Endothelial cell of umbilical vein (primary cell): ENCODE measurements around the gene PNPLA7. TPM values are rescaled to one million over a fixed set of nuclear protein-coding genes. Genes with fewer than 3 reads are reported as not detected.

Source experiments
- BruUV-seq: library from RNA; stranded (reverse); fragments of 400-500 nt; replicated peaks from 2 replicates; lab custom pipeline; 2021; lab: Mats Ljungman, UMichigan
- CTCF ChIA-PET: fragments of 300-600, 350-600 bp; sonication (Branson Sonifier 250); formaldehyde crosslinking; loops from one replicate; lab custom pipeline; 2021; ENCODE audit warnings: antibody characterized with exemption, inconsistent platforms; lab: Charles Lee
- POLR2A ChIA-PET: fragments of 300-600, 350-600 bp; sonication (Branson Sonifier 250); formaldehyde crosslinking; loops from one replicate; lab custom pipeline; 2021; ENCODE audit warnings: antibody characterized with exemption, inconsistent platforms; lab: Charles Lee
- DNase-seq: peaks from one replicate; pipeline ENCODE4 v3.0.0-alpha.2; 2011; ENCODE audit warnings: low read depth, low spot score
- FAIRE-seq: peaks from 2 replicates; lab custom pipeline; 2011; peaks lifted over from hg19 to GRCh38; lab: Jason Lieb, UNC
- H2AFZ ChIP-seq: 2 replicates; pipeline ENCODE4 v1.6.0; 2012; ENCODE audit warnings: low read depth, low read length, control low read depth, inconsistent platforms
- H3K27ac ChIP-seq: 2 replicates; pipeline ENCODE4 v1.5.1; 2011; ENCODE audit warnings: low read depth, mild to moderate bottlenecking, control low read depth, low read length, moderate library complexity; ENCODE audit not compliant: insufficient read depth
- H3K27me3 ChIP-seq, 2 experiments: 2 replicates each; pipeline versions ENCODE4 v1.6.0 to v1.6.1; 2011; ENCODE audit warnings: low read length in 2 of 2, mixed read lengths in 1 of 2; ENCODE audit not compliant: control insufficient read depth in 2 of 2, insufficient read depth in 2 of 2
- H3K36me3 ChIP-seq, 2 experiments: 2 replicates in 1 of 2; 3 replicates in 1 of 2; pipeline ENCODE4 v1.5.1; 2011; ENCODE audit warnings: low read length in 2 of 2, mild to moderate bottlenecking in 1 of 2, moderate library complexity in 1 of 2; ENCODE audit not compliant: control insufficient read depth in 2 of 2, insufficient read depth in 2 of 2; ENCODE audit errors: extremely low read depth in 1 of 2
- H3K4me1 ChIP-seq: 3 replicates; pipeline ENCODE4 v1.5.1; 2011; ENCODE audit warnings: mild to moderate bottlenecking, low read length; ENCODE audit not compliant: control insufficient read depth, insufficient read depth; ENCODE audit errors: extremely low read depth
- H3K4me2 ChIP-seq: 2 replicates; pipeline ENCODE4 v1.6.1; 2011; ENCODE audit warnings: low read length, control low read depth, mixed read lengths; ENCODE audit not compliant: insufficient read depth
- H3K4me3 ChIP-seq, 3 experiments: fragments of 200-600 bp in 1 of 3; sonication (generic), shearing (Covaris generic) in 1 of 3; replicated peaks in 1 of 3; 2 replicates each; pipeline ENCODE4 v1.5.1; 2011 to 2016; ENCODE audit warnings: control low read depth in 3 of 3, low read length in 3 of 3, mild to moderate bottlenecking in 2 of 3, inconsistent platforms in 1 of 3, low read depth in 1 of 3, moderate library complexity in 1 of 3; ENCODE audit not compliant: insufficient read depth in 1 of 3
- H3K79me2 ChIP-seq: 2 replicates; pipeline ENCODE4 v1.6.0; 2012; ENCODE audit warnings: low read length, inconsistent platforms; ENCODE audit not compliant: control insufficient read depth, insufficient read depth
- H3K9ac ChIP-seq: replicated peaks from 2 replicates; pipeline ENCODE3; 2011; ENCODE audit warnings: low read length, control low read depth; ENCODE audit not compliant: insufficient read depth; ENCODE audit errors: extremely low read depth
- H3K9me1 ChIP-seq: replicated peaks from 3 replicates; pipeline ENCODE4 v1.6.0; 2011; ENCODE audit warnings: mild to moderate bottlenecking, low read length; ENCODE audit not compliant: control insufficient read depth, insufficient read depth; ENCODE audit errors: extremely low read depth
- H3K9me3 ChIP-seq: replicated peaks from 2 replicates; pipeline ENCODE4 v1.5.1; 2012; ENCODE audit warnings: low read length, inconsistent platforms; ENCODE audit not compliant: control insufficient read depth, insufficient read depth
- H4K20me1 ChIP-seq: replicated peaks from 2 replicates; pipeline ENCODE3; 2011; ENCODE audit warnings: mild to moderate bottlenecking, low read length; ENCODE audit not compliant: control insufficient read depth, insufficient read depth; ENCODE audit errors: extremely low read depth
- CTCF ChIP-seq, 2 donors: IDR thresholded peaks; 1 replicate in 1 of 2; 2 replicates in 1 of 2; pipeline ENCODE4 v1.5.1; 2011; ENCODE audit warnings: low read length in 2 of 2, mild to moderate bottlenecking in 2 of 2, moderate library complexity in 2 of 2, control low read depth in 1 of 2, inconsistent platforms in 1 of 2, low read depth in 1 of 2; ENCODE audit not compliant: insufficient read depth in 1 of 2; ENCODE audit errors: extremely low read depth in 1 of 2
- EZH2 ChIP-seq: IDR thresholded peaks from 2 replicates; pipeline ENCODE4 v1.6.1; 2012; ENCODE audit warnings: borderline replicate concordance, low read depth, mild to moderate bottlenecking, moderate library complexity, low read length, inconsistent platforms; ENCODE audit not compliant: severe bottlenecking
- FOS ChIP-seq: IDR thresholded peaks from 2 replicates; pipeline ENCODE4 v1.6.1; 2011; ENCODE audit warnings: mild to moderate bottlenecking, low read length, moderate library complexity, borderline replicate concordance; ENCODE audit not compliant: insufficient read depth
- GATA2 ChIP-seq: IDR thresholded peaks from 2 replicates; pipeline ENCODE4 v1.7.0; 2011; ENCODE audit warnings: low read depth, mild to moderate bottlenecking, moderate library complexity, mixed read lengths, low read length; ENCODE audit not compliant: insufficient read length, insufficient read depth
- JUN ChIP-seq: IDR thresholded peaks from 2 replicates; pipeline ENCODE4 v1.6.1; 2011; ENCODE audit warnings: borderline replicate concordance, low read depth; ENCODE audit not compliant: insufficient read length, insufficient read depth
- MAX ChIP-seq: IDR thresholded peaks from 2 replicates; pipeline ENCODE4 v1.6.1; 2011; ENCODE audit not compliant: insufficient read depth, insufficient read length
- MYC ChIP-seq: IDR thresholded peaks from one replicate; pipeline ENCODE4 v1.6.1; 2011; ENCODE audit warnings: mild to moderate bottlenecking, low read depth, low read length
- POLR2A ChIP-seq: IDR thresholded peaks from 2 replicates; pipeline ENCODE4 v1.6.1; 2012; ENCODE audit warnings: low read depth, mild to moderate bottlenecking, control low read depth, low read length
- POLR2AphosphoS5 ChIP-seq: IDR thresholded peaks from 2 replicates; pipeline ENCODE4 v1.6.1; 2012; ENCODE audit warnings: low read depth, mild to moderate bottlenecking, control low read depth, low read length, moderate library complexity; ENCODE audit not compliant: insufficient read depth
- dilution Hi-C: fragments of 300-500 bp; cut with MboI; formaldehyde crosslinking; loops from one replicate; pipeline ENCODE4 v1.15.0; 2019; ENCODE audit warnings: low sequenced_read_pairs; ENCODE audit not compliant: extremely low pct_ligation_motif_present
- intact Hi-C: fragments of 100-400 bp; cut with micrococcal nuclease; formaldehyde crosslinking; loops from one replicate; pipeline ENCODE4 v1.10.0; 2022
- polyA plus RNA-seq, 4 experiments: library from polyadenylated mRNA; depleted of rRNA in 3 of 4; stranded (reverse) in 3 of 4; unstranded in 1 of 4; fragments of >200 nt; gene quantifications; 2 replicates each; pipeline versions ENCODE4 v1.2.1 to v1.2.3, GENCODE V29; 2011 to 2012; ENCODE audit warnings: missing spikeins in 1 of 4
- total RNA-seq: library from RNA; stranded (reverse); gene quantifications from 2 replicates; pipeline ENCODE4 v1.2.3, GENCODE V29; 2021

PNPLA7 gene
- total and polyA plus RNA-seq, 2 donors (not counting 3 experiments of a cell fraction or from before 2014, with no cell fraction given) = 1.0 to 1.9 TPM

- DNase-seq (no peak), FAIRE-seq (no peak)
- Histone ChIP-seq H3K4me3 (no peak overlapping the region), H3K79me2 (no peaks in the 10 kb centered on the region), H3K36me3 (no peaks in the 10 kb centered on the region), H2AFZ (no peak overlapping the region), H3K27ac (no peak overlapping the region), H3K27me3 (no peaks in the 10 kb centered on the region), H3K9ac (no peak overlapping the region), H3K9me1 (no peaks in the 10 kb centered on the region), H3K9me3 (no peaks in the 10 kb centered on the region), H4K20me1 (no peaks in the 10 kb centered on the region), H3K4me1 (no peaks in the 10 kb centered on the region), H3K4me2 (no peak overlapping the region)
- TF ChIP-seq MYC (no peak), MAX (no peak)
- dilution Hi-C loops (no loop called here), intact Hi-C loops (no loop called here)
- CTCF ChIA-PET = no interaction called here
- POLR2A ChIA-PET = no interaction called here
- no TSS peak for BruUV-seq
These were observed 34.9 kb downstream of the PNPLA7 start for GRCh38 chr9:137515338-137515724.

- ChIA-PET POLR2A (no interaction called here), CTCF (no interaction called here)
- H3K9me3 ChIP-seq = no peaks in the 10 kb centered on the region
- FAIRE-seq (no peak), DNase-seq (no peak)
- no peak overlapping the region for H3K4me2 ChIP-seq
- intact Hi-C loops = no loop called here
- H3K27ac ChIP-seq = no peak overlapping the region
- H2AFZ ChIP-seq = no peak overlapping the region
- no peaks in the 10 kb centered on the region for H3K27me3 ChIP-seq
- H3K79me2 ChIP-seq = no peaks in the 10 kb centered on the region
- no peaks in the 10 kb centered on the region for H3K9me1 ChIP-seq
- no peaks in the 10 kb centered on the region for H3K36me3 ChIP-seq
- H4K20me1 ChIP-seq = no peaks in the 10 kb centered on the region
- no TSS peak for BruUV-seq
- no peak for TF ChIP-seq MYC
- no peak for TF ChIP-seq FOS
- no peak for TF ChIP-seq POLR2A
- TF ChIP-seq JUN = no peak
- TF ChIP-seq GATA2 = no peak
- no peak for TF ChIP-seq CTCF (IDR thresholded peaks at IDR 0.05; ENCODE audit: extremely low read depth in 1 of 2, insufficient read depth in 1 of 2, low read depth in 1 of 2, low read length in 2 of 2)
- TF ChIP-seq POLR2AphosphoS5 = no peak
- no peak for TF ChIP-seq EZH2
- H3K4me3 ChIP-seq = no peak overlapping the region
- dilution Hi-C loops = no loop called here
- no peaks in the 10 kb centered on the region for H3K4me1 ChIP-seq
- H3K9ac ChIP-seq = no peak overlapping the region
These were observed 35.4 kb downstream of the PNPLA7 start for GRCh38 chr9:137514691-137515337.
